ENCODE measurements around the gene OLFM2. TPM values are rescaled to one million over a fixed set of nuclear protein-coding genes. Genes with fewer than 3 reads are reported as not detected.
"Not testable (repeated sequence)": the region's sequence is repeated elsewhere in the genome, so short reads cannot be mapped to it uniquely, and the experiment has no call there.

Gene OLFM2
- total RNA-seq, 1 donor: under 0.01 TPM

- DNase-seq (ENCODE audit: low read depth in 2 of 3, low spot score in 2 of 3): no peak
Measured at GRCh38 chr19:9842834-9843625, 93.3 kb downstream of the OLFM2 start.

DNA sequence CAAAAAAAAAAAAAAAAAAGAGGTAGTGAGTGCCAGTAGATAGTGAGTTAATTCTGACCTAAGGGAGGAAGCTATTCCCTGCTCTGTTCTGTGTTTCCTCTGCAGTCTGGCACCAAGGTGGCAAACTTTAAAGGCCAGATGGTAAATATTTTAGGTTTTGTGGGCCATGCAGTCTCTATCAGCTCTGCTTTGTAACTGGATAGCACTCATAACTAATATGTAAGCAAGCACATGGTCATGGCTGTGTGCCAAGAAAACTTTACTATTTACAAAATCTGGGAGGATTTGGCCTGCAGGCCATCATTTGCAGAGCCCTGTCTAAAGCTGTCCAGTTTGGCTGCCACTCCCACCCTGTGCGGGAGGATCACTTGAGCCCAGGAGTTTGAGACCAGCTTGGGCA is 96.9 kb downstream of the OLFM2 start:
- no peak for DNase-seq (ENCODE audit: low read depth in 2 of 3, low spot score in 2 of 3)

DNA sequence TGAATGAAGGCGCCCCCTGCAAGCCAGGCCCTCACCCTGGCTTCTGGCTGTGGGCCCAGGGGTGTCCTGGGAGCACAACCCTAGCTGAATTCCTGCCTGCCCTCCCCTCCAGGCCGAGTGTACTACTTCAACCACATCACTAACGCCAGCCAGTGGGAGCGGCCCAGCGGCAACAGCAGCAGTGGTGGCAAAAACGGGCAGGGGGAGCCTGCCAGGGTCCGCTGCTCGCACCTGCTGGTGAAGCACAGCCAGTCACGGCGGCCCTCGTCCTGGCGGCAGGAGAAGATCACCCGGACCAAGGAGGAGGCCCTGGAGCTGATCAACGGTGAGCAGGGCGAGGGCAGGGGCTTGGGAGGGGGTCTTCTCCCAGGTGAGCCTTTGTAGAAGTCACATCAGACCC is 98.0 kb downstream of the OLFM2 start:
- no peak for DNase-seq (ENCODE audit: low read depth in 2 of 3, low spot score in 2 of 3)

GRCh38 chr19:9836021-9836420 is 100.3 kb downstream of the OLFM2 start:
- no peak for DNase-seq (ENCODE audit: low read depth in 2 of 3, low spot score in 2 of 3)

- DNase-seq (ENCODE audit: low read depth in 2 of 3, low spot score in 2 of 3): no peak
Measured at GRCh38 chr19:9835507-9835949, 100.8 kb downstream of the OLFM2 start.

DNA sequence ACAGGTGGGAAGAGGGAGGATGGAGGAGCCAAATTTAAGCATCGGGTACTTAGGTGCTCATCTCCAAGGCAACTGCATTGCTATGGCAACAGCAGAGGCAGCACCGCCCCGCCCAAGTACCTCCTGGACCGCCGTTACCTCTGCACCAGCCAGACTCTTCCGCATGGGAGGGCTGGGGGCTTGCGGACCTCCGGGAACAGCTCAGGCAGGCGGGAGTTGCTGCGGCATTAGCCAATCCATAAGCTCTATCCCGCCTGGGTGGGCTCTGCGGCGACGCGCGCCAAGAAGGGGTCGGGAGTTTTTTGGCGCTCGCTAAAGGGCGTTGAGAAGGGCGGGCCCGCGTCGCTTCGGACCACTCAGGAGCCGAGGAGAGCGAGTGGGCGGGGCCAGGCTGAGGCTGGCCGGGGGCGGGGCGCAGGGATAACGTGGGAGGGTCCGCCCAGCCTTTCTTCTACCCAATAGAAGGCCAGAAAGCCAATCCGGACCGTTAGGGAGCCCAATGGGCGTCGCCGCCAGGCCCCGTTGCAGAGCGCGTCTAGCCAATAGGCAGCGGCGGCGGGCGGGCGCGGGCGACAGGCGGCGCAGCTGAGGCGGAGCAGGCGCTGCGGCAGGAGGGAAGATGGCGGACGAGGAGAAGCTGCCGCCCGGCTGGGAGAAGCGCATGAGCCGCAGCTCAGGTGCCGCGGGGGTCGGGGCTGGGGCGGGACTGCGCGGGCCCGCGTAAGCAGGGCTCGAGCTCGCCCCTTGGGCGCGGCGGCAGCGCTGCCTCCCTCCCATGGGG is 101.4 kb downstream of the OLFM2 start, which contains the start of gene PIN1:
Gene PIN1 (plus strand): TSS at position 593 of the 781 bp plus-strand sequence. CDS start 27 bp downstream, at position 620.
- DNase-seq (ENCODE audit: low read depth in 2 of 3, low spot score in 2 of 3): peak; percentile 98 to 99 (median 99)

GRCh38 chr19:9834307-9834725 is 102.0 kb downstream of the OLFM2 start:
- no peak for DNase-seq (ENCODE audit: low read depth in 2 of 3, low spot score in 2 of 3)

DNA sequence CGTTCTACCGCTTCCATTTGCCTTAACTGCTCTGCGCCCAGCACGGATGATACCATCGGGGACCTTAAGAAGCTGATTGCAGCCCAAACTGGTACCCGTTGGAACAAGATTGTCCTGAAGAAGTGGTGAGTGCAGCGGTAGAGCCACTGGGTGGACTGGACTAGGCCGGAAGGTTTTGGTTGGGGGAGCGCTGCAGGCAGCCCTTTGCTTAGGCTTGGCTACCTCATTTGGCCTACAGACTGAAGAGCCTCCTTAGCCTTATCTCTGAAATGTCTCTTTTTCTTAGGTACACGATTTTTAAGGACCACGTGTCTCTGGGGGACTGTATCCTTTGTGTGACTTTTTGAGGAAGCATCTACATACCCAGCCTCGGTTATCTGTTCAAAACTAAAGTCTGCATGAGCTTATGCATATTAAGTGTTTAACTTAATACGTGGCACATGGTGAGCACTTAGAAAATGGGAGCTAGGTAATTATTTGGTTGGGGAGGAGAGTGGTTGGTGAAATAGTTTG is 107.7 kb downstream of the OLFM2 start:
- no peak for DNase-seq (ENCODE audit: low read depth in 2 of 3, low spot score in 2 of 3)

DNA sequence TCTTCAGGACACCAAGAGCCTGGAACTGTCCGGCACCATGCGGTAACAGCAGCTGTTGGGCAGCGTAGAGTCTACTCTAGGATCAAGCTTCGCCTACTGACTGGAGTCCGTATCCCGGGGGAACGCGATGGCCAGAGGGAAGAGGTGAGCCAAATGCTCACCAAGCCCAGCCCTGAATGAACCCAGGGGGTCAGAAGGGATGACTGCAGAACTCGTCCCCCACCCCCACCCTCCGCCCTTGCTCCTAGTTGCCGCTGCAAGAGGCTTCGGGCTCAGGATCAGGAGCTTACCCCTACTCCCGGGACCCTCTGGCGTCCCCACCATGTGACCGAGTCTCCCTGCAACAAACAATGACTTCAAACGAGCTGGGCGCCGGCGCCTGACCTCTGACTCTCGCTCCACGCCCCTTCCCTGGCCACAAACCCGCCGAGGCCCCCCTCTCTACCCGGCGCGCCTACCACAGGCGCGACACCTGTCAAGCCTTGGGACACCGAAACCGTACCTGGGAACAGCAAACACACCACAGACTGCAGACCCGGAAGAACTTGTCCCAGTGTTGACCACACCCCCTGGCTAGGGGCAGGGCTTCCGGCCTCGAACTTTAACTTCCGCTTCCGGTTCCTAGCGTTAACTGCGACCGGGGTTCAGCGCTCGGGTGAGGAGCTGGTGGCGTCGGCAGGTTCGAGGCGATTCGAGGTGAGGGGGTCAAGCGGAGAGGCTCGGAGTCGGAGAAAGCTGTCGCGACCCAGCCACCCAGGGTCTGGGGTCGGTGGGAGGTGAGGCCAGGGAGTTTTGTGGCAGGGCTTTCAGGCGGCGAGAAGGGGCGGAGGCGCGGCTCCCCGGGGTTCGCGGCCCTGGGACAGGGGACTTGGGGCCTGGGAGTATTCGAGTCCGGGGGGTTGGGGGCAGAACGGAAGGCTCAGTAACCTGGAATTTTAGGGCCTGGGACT is 108.8 kb downstream of the OLFM2 start, which contains the start of gene UBL5:
Gene UBL5 (plus strand): TSS at position 630 of the 950 bp plus-strand sequence. CDS start 420 bp downstream, outside the sequence.
- DNase-seq (ENCODE audit: low read depth in 2 of 3, low spot score in 2 of 3): peak; percentile 77 to 91 (median 89)

DNA sequence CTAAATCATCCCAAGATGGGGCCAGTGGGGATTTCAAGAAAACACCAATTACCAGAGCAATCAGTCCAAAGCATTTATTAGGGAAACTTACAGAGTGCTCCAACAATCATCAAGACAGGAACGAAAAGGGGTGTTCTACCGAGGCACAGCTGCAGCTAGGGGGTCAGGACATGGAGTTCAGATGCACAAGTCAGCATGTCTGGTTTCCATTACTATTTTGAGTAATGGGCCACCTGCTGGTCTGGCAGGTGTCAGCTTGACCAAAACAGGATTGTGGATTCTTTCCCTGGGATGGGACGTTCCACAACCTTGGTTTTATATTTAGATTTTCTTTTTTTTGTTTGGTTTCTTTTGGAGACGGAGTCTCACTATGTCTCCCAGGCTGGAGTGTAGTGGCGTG is 112.5 kb downstream of the OLFM2 start:
- DNase-seq (ENCODE audit: low read depth in 2 of 3, low spot score in 2 of 3): no peak

- not testable (repeated sequence) for DNase-seq (ENCODE audit: low read depth in 2 of 3, low spot score in 2 of 3)
Measured at GRCh38 chr19:9820034-9820433, 116.3 kb downstream of the OLFM2 start.

DNA sequence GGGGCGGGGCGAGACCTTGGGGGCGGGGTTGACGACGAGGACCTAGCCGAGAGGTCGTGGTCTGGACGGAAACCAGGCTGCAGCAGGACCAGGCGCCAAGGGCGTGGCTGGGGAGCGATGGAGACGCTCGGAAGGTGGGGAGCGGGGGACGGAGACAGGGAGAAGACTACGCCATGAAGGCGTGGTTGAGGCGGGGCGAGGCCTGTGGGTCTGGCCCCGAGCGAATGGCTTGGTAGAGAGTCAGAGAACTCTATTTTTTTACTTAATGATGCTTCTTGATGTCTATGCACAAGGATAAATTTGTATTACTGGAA is 116.8 kb downstream of the OLFM2 start:
- DNase-seq (ENCODE audit: low read depth in 2 of 3, low spot score in 2 of 3): no peak

DNA sequence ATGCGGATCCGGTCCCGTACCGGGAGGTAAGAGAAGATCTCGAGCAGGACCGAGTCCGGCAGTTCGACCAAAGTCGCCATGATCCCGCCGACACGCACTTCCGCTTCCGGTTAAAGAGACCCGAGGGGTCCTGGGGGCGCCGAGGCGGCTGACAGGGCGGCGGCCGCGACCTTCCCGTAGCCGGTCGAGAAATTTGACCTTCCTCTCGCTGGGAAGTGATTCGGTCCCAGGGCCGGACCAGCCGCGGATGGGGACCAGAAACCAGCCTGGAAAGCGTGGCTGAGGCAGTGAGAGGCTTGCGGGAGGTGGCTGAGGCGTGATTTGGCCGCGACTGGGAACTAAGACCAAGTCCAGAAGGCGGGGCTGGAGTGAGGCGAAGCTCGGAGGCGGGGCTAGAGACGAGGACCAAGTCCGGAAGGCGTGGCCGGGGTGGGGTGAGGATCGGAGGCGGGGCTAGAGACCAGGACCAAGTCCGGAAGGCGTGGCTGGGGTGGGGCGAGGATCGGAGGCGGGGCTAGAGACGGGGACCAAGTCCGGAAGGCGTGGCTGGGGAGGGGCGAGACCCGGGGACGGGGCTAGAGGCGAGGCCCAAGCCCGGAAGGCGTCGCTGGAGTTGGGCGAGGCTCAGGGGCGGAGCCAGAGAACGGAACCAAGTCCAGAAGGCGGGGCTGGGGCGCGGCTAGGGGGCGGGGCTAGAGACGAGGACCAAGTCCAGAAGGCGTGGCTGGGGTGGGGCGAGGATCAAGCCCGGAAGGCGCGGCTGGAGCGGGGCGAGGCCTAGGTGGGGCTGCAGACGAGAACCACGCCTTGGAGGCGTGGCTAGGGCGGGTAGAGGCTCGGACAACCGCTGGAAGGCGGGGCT is 117.3 kb downstream of the OLFM2 start, which contains the start of gene FBXL12:
Gene FBXL12 (minus strand): TSS at position 346 of the 862 bp plus-strand sequence. CDS start 266 bp downstream, at position 80.
- peak; percentile 99 to 100 (median 100) for DNase-seq (ENCODE audit: low read depth in 2 of 3, low spot score in 2 of 3)

GRCh38 chr19:9818175-9818733 is 118.1 kb downstream of the OLFM2 start:
- DNase-seq (ENCODE audit: low read depth in 2 of 3, low spot score in 2 of 3): no peak

- no peak for DNase-seq (ENCODE audit: low read depth in 2 of 3, low spot score in 2 of 3)
Measured at GRCh38 chr19:9811139-9811538, 125.2 kb downstream of the OLFM2 start.

GRCh38 chr19:9808855-9809824 is 127.2 kb downstream of the OLFM2 start:
- no peak for DNase-seq (ENCODE audit: low read depth in 2 of 3, low spot score in 2 of 3)

- no peak for DNase-seq (ENCODE audit: low read depth in 2 of 3, low spot score in 2 of 3)
Measured at GRCh38 chr19:9806803-9807202, 129.5 kb downstream of the OLFM2 start.
